HepG2 (cell line): ENCODE data around the gene CDRT15.
"Not testable (repeated sequence)": the region's sequence is repeated elsewhere in the genome, so short reads cannot be mapped to it uniquely, and the experiment has no call there.

Experiments
- HMG20A ChIP-seq: IDR thresholded peaks from 2 replicates; pipeline ENCODE4 v1.6.1; 2016; ENCODE audit warnings: borderline replicate concordance
- JUND ChIP-seq: sonication (generic); formaldehyde crosslinking; IDR thresholded peaks from 2 replicates; pipeline ENCODE4 v1.8.0; 2022; ENCODE audit warnings: mild to moderate bottlenecking, missing genetic modification reagents
- KDM5A ChIP-seq: fragments of 200-600 bp; sonication (generic); IDR thresholded peaks from 2 replicates; pipeline ENCODE4 v1.7.0; 2018; ENCODE audit warnings: antibody characterized with exemption, mild to moderate bottlenecking, low read length, borderline replicate concordance
- SAP130 ChIP-seq: IDR thresholded peaks from 2 replicates; pipeline ENCODE4 v1.6.1; 2016; ENCODE audit warnings: low read depth
- ZBTB20 ChIP-seq: sonication (generic); formaldehyde crosslinking; IDR thresholded peaks from 2 replicates; pipeline ENCODE4 v1.8.1; 2023; ENCODE audit warnings: missing genetic modification reagents, low read depth, mild to moderate bottlenecking, borderline replicate concordance
- TF ChIP-seq, protein P1 (sequence below): sonication (generic); formaldehyde crosslinking; IDR thresholded peaks from 2 replicates; pipeline ENCODE4 v1.5.0; 2020; ENCODE audit warnings: mild to moderate bottlenecking, missing genetic modification reagents, moderate library complexity
- TF ChIP-seq, protein P2 (sequence below): IDR thresholded peaks from 2 replicates; pipeline ENCODE4 v1.6.1; 2012; ENCODE audit warnings: inconsistent platforms
- TF ChIP-seq, protein P3 (sequence below): sonication (generic); formaldehyde crosslinking; IDR thresholded peaks from 2 replicates; pipeline ENCODE4 v1.4.0; 2020; ENCODE audit warnings: missing genetic modification reagents, borderline replicate concordance
- TF ChIP-seq, protein P4 (sequence below): sonication (generic); formaldehyde crosslinking; IDR thresholded peaks from 2 replicates; pipeline ENCODE4 v1.4.0; 2020; ENCODE audit warnings: missing genetic modification reagents

DNA sequence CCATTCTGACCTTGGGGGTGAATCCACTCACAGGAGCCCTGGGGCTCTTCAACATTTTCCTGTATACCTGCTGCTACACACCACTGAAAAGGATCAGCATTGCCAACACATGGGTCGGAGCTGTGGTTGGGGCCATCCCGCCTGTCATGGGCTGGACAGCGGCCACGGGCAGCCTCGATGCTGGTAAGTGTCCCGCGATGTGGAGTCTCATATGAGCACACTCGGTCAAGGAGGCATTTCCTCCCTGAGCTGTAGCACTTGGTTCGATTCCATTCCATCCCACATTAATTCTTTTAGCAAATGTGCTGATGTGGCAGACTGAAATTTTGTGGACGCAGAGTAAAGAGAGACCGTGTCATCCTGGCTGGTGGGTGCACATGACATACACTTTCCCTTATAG lies 44.6 kb downstream of the CDRT15 start:
- TF ChIP-seq, protein P1, sequence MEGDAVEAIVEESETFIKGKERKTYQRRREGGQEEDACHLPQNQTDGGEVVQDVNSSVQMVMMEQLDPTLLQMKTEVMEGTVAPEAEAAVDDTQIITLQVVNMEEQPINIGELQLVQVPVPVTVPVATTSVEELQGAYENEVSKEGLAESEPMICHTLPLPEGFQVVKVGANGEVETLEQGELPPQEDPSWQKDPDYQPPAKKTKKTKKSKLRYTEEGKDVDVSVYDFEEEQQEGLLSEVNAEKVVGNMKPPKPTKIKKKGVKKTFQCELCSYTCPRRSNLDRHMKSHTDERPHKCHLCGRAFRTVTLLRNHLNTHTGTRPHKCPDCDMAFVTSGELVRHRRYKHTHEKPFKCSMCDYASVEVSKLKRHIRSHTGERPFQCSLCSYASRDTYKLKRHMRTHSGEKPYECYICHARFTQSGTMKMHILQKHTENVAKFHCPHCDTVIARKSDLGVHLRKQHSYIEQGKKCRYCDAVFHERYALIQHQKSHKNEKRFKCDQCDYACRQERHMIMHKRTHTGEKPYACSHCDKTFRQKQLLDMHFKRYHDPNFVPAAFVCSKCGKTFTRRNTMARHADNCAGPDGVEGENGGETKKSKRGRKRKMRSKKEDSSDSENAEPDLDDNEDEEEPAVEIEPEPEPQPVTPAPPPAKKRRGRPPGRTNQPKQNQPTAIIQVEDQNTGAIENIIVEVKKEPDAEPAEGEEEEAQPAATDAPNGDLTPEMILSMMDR (CRISPR knock-in tag): not testable (repeated sequence)
- TF ChIP-seq, protein P2, sequence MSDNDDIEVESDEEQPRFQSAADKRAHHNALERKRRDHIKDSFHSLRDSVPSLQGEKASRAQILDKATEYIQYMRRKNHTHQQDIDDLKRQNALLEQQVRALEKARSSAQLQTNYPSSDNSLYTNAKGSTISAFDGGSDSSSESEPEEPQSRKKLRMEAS: not testable (repeated sequence)
- not testable (repeated sequence) for TF ChIP-seq HMG20A (CRISPR knock-in tag); JUND; ZBTB20 (CRISPR knock-in tag); KDM5A; SAP130 (CRISPR knock-in tag)
- TF ChIP-seq, protein P3, sequence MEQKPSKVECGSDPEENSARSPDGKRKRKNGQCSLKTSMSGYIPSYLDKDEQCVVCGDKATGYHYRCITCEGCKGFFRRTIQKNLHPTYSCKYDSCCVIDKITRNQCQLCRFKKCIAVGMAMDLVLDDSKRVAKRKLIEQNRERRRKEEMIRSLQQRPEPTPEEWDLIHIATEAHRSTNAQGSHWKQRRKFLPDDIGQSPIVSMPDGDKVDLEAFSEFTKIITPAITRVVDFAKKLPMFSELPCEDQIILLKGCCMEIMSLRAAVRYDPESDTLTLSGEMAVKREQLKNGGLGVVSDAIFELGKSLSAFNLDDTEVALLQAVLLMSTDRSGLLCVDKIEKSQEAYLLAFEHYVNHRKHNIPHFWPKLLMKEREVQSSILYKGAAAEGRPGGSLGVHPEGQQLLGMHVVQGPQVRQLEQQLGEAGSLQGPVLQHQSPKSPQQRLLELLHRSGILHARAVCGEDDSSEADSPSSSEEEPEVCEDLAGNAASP (CRISPR knock-in tag): not testable (repeated sequence)
- TF ChIP-seq, protein P4, sequence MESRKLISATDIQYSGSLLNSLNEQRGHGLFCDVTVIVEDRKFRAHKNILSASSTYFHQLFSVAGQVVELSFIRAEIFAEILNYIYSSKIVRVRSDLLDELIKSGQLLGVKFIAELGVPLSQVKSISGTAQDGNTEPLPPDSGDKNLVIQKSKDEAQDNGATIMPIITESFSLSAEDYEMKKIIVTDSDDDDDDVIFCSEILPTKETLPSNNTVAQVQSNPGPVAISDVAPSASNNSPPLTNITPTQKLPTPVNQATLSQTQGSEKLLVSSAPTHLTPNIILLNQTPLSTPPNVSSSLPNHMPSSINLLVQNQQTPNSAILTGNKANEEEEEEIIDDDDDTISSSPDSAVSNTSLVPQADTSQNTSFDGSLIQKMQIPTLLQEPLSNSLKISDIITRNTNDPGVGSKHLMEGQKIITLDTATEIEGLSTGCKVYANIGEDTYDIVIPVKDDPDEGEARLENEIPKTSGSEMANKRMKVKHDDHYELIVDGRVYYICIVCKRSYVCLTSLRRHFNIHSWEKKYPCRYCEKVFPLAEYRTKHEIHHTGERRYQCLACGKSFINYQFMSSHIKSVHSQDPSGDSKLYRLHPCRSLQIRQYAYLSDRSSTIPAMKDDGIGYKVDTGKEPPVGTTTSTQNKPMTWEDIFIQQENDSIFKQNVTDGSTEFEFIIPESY: not testable (repeated sequence)
